NT2/D1 (cell line): ENCODE measurements around the gene CARD11.

Source experiments
- YY1 ChIP-seq: IDR thresholded peaks from 2 replicates; pipeline ENCODE4 v1.6.1; 2011; ENCODE audit not compliant: insufficient read length, insufficient read depth
- ZNF274 ChIP-seq: IDR thresholded peaks from 2 replicates; pipeline ENCODE4 v1.6.1; 2011; ENCODE audit warnings: mild to moderate bottlenecking, low read depth, low read length

DNA sequence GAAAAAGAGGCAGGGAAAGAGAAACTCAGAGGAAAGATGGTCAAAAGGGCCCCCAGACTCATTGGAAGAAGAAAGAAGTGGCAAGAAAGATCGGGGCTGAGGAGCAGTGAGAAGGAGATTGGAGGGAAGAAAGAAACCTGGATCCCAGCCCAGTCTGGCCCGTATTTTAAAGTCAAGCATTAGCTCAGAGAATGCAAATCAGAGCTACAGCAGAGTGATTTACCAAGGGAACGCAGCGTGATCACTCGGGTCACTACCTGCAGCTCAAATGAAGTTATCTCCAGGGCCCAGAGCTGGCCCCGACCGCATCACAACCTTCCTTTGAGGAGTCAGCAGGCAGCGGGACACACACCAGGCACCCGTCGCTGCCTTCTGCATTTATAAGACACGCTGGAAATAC, 72.8 kb downstream of the CARD11 start:
- TF ChIP-seq ZNF274: no peak
- no peak for TF ChIP-seq YY1
